IMR-90 (cell line): Measurements from ENCODE around the gene C6orf58. TPM values are rescaled to one million over a fixed set of nuclear protein-coding genes. Genes with fewer than 3 reads are reported as not detected.
A peak's percentile ranks its signal among the peaks of the same experiment; 100 is the strongest.

Experiments used
- ATAC-seq: fragments of 200-7000 bp; cut with Tn5 transposase; 2 replicates; pipeline ENCODE4 v1.9.1; 2020; ENCODE audit warnings: low read depth, mild to moderate bottlenecking, moderate library complexity
- BruUV-seq: library from RNA; stranded (reverse); fragments of 400-500 nt; replicated peaks from 2 replicates; lab custom pipeline; 2021; lab: Mats Ljungman, UMichigan
- CTCF ChIA-PET: fragments of 300-600 bp; formaldehyde crosslinking; extraction: SDS; loops from one replicate; lab custom pipeline; 2021; ENCODE audit warnings: antibody characterized with exemption; lab: Yijun Ruan, JAX
- POLR2A ChIA-PET: fragments of 300-600 bp; sonication (Branson Sonifier 250); formaldehyde crosslinking; loops from one replicate; lab custom pipeline; 2022; ENCODE audit warnings: antibody characterized with exemption; ENCODE audit not compliant: unreplicated experiment; lab: Charles Lee
- DNase-seq: peaks from one replicate; pipeline ENCODE4 v3.0.0; 2013
- H2AFZ ChIP-seq: replicated peaks from 2 replicates; pipeline ENCODE3; 2013; ENCODE audit warnings: low read length, mild to moderate bottlenecking; ENCODE audit not compliant: poor library complexity
- H2AK5ac ChIP-seq: 2 replicates; pipeline ENCODE4 v1.6.1; 2013; ENCODE audit warnings: low read depth, low read length, inconsistent platforms
- H2AK9ac ChIP-seq: replicated peaks from 2 replicates; pipeline ENCODE3; 2013; ENCODE audit warnings: mild to moderate bottlenecking, low read depth, low read length, moderate library complexity; ENCODE audit not compliant: poor library complexity
- H2BK120ac ChIP-seq: 2 replicates; pipeline ENCODE4 v1.6.1; 2013; ENCODE audit warnings: low read depth, low read length, inconsistent platforms
- H2BK15ac ChIP-seq: 3 replicates; pipeline ENCODE4 v1.6.1; 2013; ENCODE audit warnings: low read depth, low read length, inconsistent platforms
- H2BK20ac ChIP-seq: 2 replicates; pipeline ENCODE4 v1.6.1; 2013; ENCODE audit warnings: low read depth, mild to moderate bottlenecking, inconsistent platforms, low read length, moderate library complexity
- H2BK5ac ChIP-seq: 2 replicates; pipeline ENCODE4 v1.6.1; 2013; ENCODE audit warnings: mild to moderate bottlenecking, low read depth, low read length, inconsistent platforms; ENCODE audit not compliant: poor library complexity, severe bottlenecking
- H3K14ac ChIP-seq: replicated peaks from 2 replicates; pipeline ENCODE4 v1.6.1; 2013; ENCODE audit warnings: low read depth, low read length, inconsistent platforms
- H3K18ac ChIP-seq: 2 replicates; pipeline ENCODE4 v1.6.1; 2013; ENCODE audit warnings: low read depth, low read length, control low read depth
- H3K23ac ChIP-seq: 2 replicates; pipeline ENCODE4 v1.6.1; 2013; ENCODE audit warnings: low read depth, low read length, inconsistent platforms
- H3K27ac ChIP-seq: 2 replicates; pipeline ENCODE4 v1.5.1; 2013; ENCODE audit warnings: mild to moderate bottlenecking, control low read depth, low read length; ENCODE audit not compliant: insufficient read depth
- H3K27me3 ChIP-seq: 2 replicates; pipeline ENCODE4 v1.6.1; 2013; ENCODE audit warnings: low read length; ENCODE audit not compliant: control insufficient read depth, insufficient read depth
- H3K36me3 ChIP-seq: 2 replicates; pipeline ENCODE4 v1.6.1; 2013; ENCODE audit warnings: low read length, mixed read lengths; ENCODE audit not compliant: control insufficient read depth, insufficient read depth
- H3K4ac ChIP-seq: 2 replicates; pipeline ENCODE4 v1.6.1; 2013; ENCODE audit warnings: low read depth, low read length, inconsistent platforms
- H3K4me1 ChIP-seq: 2 replicates; pipeline ENCODE4 v1.6.1; 2013; ENCODE audit warnings: low read length, mixed read lengths; ENCODE audit not compliant: control insufficient read depth, insufficient read depth
- H3K4me2 ChIP-seq: 2 replicates; pipeline ENCODE4 v1.6.1; 2013; ENCODE audit warnings: low read depth, mild to moderate bottlenecking, control low read depth, low read length, moderate library complexity
- H3K4me3 ChIP-seq: 2 replicates; pipeline ENCODE4 v1.5.1; 2013; ENCODE audit warnings: low read depth, mild to moderate bottlenecking, control low read depth, low read length, moderate library complexity; ENCODE audit not compliant: insufficient read depth
- H3K56ac ChIP-seq: 2 replicates; pipeline ENCODE4 v1.6.1; 2013; ENCODE audit warnings: low read length, inconsistent platforms; ENCODE audit not compliant: insufficient read depth; ENCODE audit errors: extremely low read depth
- H3K79me1 ChIP-seq, 2 experiments: 2 replicates each; pipeline ENCODE4 v1.6.1; 2013; ENCODE audit warnings: low read length in 2 of 2, inconsistent platforms in 1 of 2, low read depth in 1 of 2
- H3K9ac ChIP-seq: 2 replicates; pipeline ENCODE4 v1.6.1; 2013; ENCODE audit warnings: low read depth, low read length, control low read depth
- H3K9me1 ChIP-seq: 2 replicates; pipeline ENCODE4 v1.6.1; 2013; ENCODE audit warnings: low read length, inconsistent platforms; ENCODE audit not compliant: insufficient read depth
- H3K9me3 ChIP-seq: 2 replicates; pipeline ENCODE4 v1.6.1; 2013; ENCODE audit warnings: low read length; ENCODE audit not compliant: control insufficient read depth, insufficient read depth
- H4K20me1 ChIP-seq: 2 replicates; pipeline ENCODE4 v1.6.1; 2013; ENCODE audit warnings: low read length, inconsistent platforms; ENCODE audit not compliant: insufficient read depth
- H4K5ac ChIP-seq: 2 replicates; pipeline ENCODE4 v1.6.1; 2013; ENCODE audit warnings: mild to moderate bottlenecking, low read depth, low read length, control low read depth
- H4K8ac ChIP-seq, 2 experiments: 2 replicates each; pipeline ENCODE4 v1.6.1; 2013; ENCODE audit warnings: low read depth in 2 of 2, low read length in 2 of 2, control low read depth in 1 of 2, inconsistent platforms in 1 of 2
- H4K91ac ChIP-seq: 2 replicates; pipeline ENCODE4 v1.6.1; 2013; ENCODE audit warnings: low read depth, low read length, inconsistent platforms; ENCODE audit not compliant: insufficient read depth
- FOS ChIP-seq: fragments of 150-350 bp; IDR thresholded peaks from 2 replicates; pipeline ENCODE4 v1.6.1; 2016; ENCODE audit warnings: low read depth, low read length
- POLR2A ChIP-seq: IDR thresholded peaks from 2 replicates; pipeline ENCODE4 v1.6.1; 2012; ENCODE audit warnings: mild to moderate bottlenecking, low read depth, low read length
- RCOR1 ChIP-seq: IDR thresholded peaks from 2 replicates; pipeline ENCODE4 v1.6.1; 2012; ENCODE audit warnings: mild to moderate bottlenecking, low read length, improper control_type of control experiment; ENCODE audit not compliant: insufficient replicate concordance
- RFX5 ChIP-seq: IDR thresholded peaks from 2 replicates; pipeline ENCODE4 v1.8.0; 2012; ENCODE audit warnings: low read depth, mild to moderate bottlenecking, low read length, moderate library complexity
- dilution Hi-C: fragments of 300-500 bp; cut with HindIII; formaldehyde crosslinking; loops from one replicate; pipeline ENCODE4 v1.14.3; 2018; ENCODE audit warnings: low sequenced_read_pairs; ENCODE audit not compliant: unreplicated experiment
- in situ Hi-C: fragments of 300-500 bp; cut with MboI; formaldehyde crosslinking; loops from 3 replicates; pipeline ENCODE4 v1.14.3; 2019; ENCODE audit warnings: low sequenced_read_pairs, inconsistent platforms, mixed read lengths
- intact Hi-C: fragments of 100-400 bp; cut with micrococcal nuclease; formaldehyde crosslinking; loops from 2 replicates; pipeline ENCODE4 v1.10.0; 2022
- polyA plus RNA-seq, 3 experiments: library from polyadenylated mRNA; depleted of rRNA; stranded (reverse); fragments of >200 nt; gene quantifications; 2 replicates each; pipeline ENCODE4 v1.2.3, GENCODE V29; 2012; ENCODE audit warnings: low replicate concordance in 1 of 3
- total RNA-seq: library from RNA; depleted of rRNA; stranded (reverse); fragments of >200 nt; gene quantifications from 2 replicates; pipeline ENCODE4 v1.2.3, GENCODE V29; 2012

C6orf58 gene
- total and polyA plus RNA-seq, 2 of the 4 experiments (the other 2 are of a cell fraction) = 0.09 TPM; not detected in 1

DNA sequence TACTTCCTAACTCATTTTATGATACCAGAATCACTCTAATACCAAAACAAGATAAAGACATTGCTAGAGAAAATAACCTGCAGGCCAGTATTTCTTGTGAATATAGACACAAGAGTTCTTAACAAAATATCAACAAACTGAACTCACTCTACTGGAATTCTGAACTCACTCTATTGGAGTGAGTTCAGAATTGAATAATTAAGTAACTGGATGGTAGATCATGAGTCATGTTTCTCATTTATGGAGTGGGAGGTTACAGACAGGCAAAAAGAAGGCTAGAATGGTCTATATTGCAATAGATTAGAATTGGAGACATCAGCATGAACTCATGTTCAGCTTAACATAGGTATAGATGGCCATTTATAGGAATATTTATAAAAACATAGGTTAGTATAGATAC lies 26.6 kb upstream of the C6orf58 start:
- no peak overlapping the region for H3K56ac ChIP-seq
- in situ Hi-C loops (loop anchor here (10.0 kb wide), 1 partner anchor 94 kb away; no protein-coding TSS in a partner anchor), dilution Hi-C loops (no loop called here), intact Hi-C loops (no loop called here)
- H4K8ac ChIP-seq = no peak overlapping the region
- H3K4ac ChIP-seq = no peak overlapping the region
- no TSS peak for BruUV-seq
- DNase-seq (peak; percentile 76), ATAC-seq (peak; percentile 83)
- no peak overlapping the region for H2BK20ac ChIP-seq
- POLR2A ChIA-PET = no interaction called here
- no peak overlapping the region for H3K18ac ChIP-seq
- no peak overlapping the region for H4K91ac ChIP-seq
- no peaks in the 10 kb centered on the region for H4K20me1 ChIP-seq
- no peaks in the 10 kb centered on the region; the same call in 1 of the 2 replicates for H3K27me3 ChIP-seq
- H2BK120ac ChIP-seq = no peak overlapping the region
- H3K9me1 ChIP-seq = no peaks in the 10 kb centered on the region
- H4K5ac ChIP-seq = no peak overlapping the region
- CTCF ChIA-PET = no interaction called here
- no peak overlapping the region for H2AK9ac ChIP-seq
- no peak overlapping the region for H3K4me3 ChIP-seq
- no peak overlapping the region for H3K4me2 ChIP-seq
- no peak overlapping the region for H2AFZ ChIP-seq
- no peak overlapping the region for H3K14ac ChIP-seq
- no peak overlapping the region for H3K23ac ChIP-seq
- no peak overlapping the region for H3K27ac ChIP-seq
- no peaks in the 10 kb centered on the region for H3K9me3 ChIP-seq
- peak; percentile 41; the same call in 1 of the 2 replicates for TF ChIP-seq FOS
- TF ChIP-seq RCOR1 = no peak
- TF ChIP-seq RFX5 = no peak
- no peak for TF ChIP-seq POLR2A
- no peaks in the 10 kb centered on the region for H3K36me3 ChIP-seq
- no peaks in the 10 kb centered on the region for H3K4me1 ChIP-seq
- no peaks in the 10 kb centered on the region for H3K79me1 ChIP-seq
- no peak overlapping the region for H3K9ac ChIP-seq
- H2AK5ac ChIP-seq = no peak overlapping the region
- H2BK5ac ChIP-seq = no peak overlapping the region
- H2BK15ac ChIP-seq = no peak overlapping the region
